Amniotic stem cell (primary cell): ENCODE measurements around the gene FUT7.
A peak's percentile ranks its signal among the peaks of the same experiment; 100 is the strongest.
"Not testable (repeated sequence)": the region's sequence is repeated elsewhere in the genome, so short reads cannot be mapped to it uniquely, and the experiment has no call there.

Experiments
- DNase-seq: peaks from one replicate; lab custom pipeline; 2025; lab: John Stamatoyannopoulos, UW

FUT7 gene

DNA sequence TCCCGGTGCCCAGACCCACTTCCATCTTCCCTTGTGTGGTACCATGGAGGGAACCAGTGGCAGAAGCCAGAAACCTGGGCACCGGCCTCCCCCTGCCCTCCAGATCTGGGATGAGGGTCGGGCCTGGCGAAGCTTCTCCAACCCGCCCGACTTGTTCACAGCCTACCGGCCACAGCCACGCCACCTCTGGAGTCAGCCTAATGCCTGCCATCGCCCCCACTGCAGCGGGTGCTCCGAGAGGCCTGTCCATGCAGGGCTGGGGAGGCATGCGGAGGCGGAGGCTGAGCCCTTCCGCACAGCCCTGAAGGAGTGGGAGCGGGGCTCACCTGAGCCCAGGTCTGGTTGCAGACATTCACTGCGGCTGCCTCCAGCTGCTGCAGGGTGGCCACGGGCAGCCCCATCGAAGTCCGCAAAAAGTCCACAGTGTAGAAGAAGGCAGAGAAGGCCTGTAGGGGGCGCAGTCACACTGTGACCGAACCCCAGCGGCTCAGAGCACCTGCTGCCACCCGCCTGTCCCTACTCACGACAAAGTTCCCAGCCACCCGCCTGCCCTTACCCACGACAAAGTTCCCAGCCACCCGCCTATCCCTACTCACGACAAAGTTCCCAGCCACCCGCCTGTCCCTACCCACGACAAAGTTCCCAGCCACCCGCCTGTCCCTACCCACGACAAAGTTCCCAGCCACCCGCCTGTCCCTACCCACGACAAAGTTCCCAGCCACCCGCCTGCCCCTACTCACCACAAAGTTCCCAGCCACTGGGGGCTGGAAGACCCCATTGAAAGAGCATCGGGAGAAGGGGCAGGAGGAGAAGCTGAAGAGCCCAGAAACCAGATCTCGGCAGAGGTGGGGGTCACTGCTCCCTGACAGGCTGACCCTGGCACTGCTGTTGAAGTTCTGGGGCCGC lies 17.9 kb upstream of the FUT7 start:
- no peak for DNase-seq

DNA sequence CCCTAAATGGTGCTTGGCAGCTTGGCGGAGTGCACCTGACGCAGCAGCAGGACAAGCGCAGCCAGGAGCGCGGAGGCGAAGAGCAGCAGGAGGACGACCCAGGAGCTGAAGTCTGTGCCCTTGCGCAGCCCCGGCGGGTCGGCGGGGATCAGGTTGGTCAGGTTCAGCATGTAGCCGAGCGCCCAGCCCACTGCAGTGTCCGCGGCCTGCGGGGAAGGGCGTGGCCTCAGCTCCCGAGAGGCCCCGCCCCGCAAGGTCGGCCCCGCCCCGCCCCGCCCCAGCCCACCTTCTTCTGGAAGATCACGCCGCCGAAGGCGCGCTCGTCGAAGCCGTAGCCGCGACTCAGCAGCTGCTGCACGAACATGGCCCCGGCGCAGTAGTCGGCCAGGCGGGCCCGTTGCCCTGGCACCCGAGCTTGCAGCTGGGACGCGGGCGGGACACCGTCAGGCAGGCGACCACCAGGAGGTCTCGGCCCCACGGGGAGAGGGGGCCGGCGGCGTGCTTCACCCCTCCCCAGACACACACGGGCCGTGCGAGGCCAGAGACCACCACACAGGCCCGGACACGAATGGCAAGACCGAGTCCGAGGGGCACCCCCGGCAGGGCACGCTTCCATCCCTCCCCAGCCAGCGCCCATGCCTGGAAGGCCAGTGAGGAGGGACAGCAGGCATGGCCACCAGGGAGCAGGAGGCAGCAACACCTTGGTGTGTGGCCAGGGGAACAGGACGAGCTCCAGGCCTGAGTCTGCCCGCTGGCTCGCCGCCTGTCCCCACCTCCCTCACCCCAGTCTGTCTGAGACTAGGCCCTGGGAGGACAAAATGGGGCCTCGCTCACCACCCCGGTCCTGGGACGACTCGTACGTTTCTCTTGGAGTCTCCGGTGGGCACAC lies 17.0 kb upstream of the FUT7 start:
- no peak for DNase-seq

- peak; percentile 71 for DNase-seq
Measured at GRCh38 chr9:137046088-137046787, 14.3 kb upstream of the FUT7 start, which contains the start of gene NPDC1. NPDC1 (minus strand) TSS chr9:137046177; CDS start chr9:137045989, 188 bp downstream.

DNA sequence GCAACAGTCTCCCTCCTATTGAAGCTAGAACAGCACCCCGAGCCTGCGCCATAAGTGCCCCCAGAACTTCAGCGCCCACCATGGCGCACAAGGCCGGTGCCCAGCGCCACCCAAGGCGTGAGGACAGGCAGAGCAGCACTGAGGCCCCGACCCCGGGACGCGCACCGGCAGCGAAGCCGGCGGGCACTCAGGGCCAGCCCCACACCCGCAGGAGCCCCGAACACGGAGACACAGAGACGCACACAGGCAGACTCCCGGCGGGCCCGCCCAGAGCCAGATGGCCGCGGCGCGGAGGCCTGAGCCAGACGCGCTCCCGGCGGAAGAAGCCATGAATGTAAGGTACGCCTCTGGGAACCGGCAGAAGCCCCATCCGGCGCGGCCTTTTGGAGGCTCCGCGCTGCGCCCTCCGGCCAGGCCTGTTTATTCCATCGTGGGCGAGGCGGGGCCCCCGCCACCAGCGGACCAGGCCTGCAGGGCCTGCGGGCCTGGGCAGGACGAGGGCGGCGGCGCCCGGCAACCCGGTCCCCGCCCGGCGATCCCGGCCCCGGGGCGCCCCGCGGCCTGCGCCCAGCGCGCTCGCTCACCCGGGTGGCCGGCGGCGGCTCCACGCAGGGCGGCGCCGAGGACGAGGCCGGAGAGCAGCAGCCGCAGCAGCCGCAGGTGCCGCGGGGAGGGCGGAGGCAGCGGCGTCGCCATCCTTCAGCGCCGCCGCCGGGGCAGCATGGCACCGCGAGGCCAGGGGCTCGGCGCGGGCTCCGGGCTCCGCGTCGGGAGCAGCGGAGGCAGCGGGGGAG lies 13.6 kb upstream of the FUT7 start:
- DNase-seq, result no peak

DNA sequence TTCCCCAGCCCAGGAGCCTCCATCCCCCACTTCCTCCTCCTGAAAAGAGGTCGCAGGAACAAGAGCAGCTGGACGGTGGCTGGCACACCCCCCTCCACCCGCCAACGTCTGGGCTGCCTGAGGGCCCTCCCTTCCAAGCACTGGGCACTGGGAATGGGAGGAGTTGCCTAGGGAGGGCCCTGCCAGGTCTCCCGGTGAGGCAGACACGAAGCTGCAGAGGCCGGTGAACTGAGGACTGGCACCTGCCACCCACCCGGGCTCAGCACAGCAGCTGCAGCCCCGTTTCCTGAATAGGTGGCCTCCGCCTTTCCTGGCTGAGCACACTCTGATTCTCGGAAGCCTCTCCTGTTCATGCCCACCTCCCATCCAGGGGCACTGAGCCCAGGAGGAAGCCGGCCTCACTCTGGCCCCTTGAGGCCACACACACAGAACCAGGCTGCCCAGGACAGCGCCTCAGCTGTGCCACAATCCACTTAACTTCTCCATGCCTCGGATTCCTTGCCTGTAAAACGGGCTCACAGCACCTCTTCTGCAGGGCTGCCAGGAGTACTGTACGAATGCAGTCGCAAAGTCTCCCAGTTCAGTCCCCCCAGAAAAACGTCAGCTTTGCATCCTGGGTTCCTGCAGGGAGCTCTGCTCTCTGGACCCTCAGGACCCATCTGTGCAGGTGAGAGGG lies 12.8 kb upstream of the FUT7 start:
- no peak for DNase-seq

DNA sequence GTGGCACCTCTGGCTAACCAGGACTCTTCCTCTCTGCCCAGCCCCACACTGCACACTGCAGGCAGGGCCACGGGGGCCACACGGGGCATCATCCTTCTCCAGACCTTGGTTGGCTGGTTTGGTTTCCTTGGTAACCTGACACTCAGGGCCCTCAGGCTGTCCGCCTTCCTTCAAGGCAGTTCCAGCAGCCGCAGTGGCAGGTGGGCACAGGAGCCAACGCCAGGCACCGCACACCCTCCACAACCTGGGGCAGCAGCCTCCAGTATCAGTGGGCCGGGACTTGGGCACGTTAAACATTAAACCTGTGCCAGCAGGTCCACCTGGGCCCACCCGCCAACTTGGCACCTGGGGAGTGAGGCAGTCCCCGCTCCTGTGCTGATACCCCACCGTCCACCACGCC lies 12.1 kb upstream of the FUT7 start:
- no peak for DNase-seq

- DNase-seq, result no peak
Measured at GRCh38 chr9:137042751-137043727, 11.2 kb upstream of the FUT7 start.

GRCh38 chr9:137041124-137041523 lies 9.2 kb upstream of the FUT7 start:
- DNase-seq, result no peak

GRCh38 chr9:137040568-137040967 lies 8.7 kb upstream of the FUT7 start:
- no peak for DNase-seq

- DNase-seq, result no peak
Measured at GRCh38 chr9:137039611-137040366, 7.9 kb upstream of the FUT7 start.

GRCh38 chr9:137038916-137039315 lies 7.0 kb upstream of the FUT7 start:
- no peak for DNase-seq

- DNase-seq, result no peak
Measured at GRCh38 chr9:137037483-137037882, 5.6 kb upstream of the FUT7 start.

- no peak for DNase-seq
Measured at GRCh38 chr9:137037035-137037434, 5.1 kb upstream of the FUT7 start.

- no peak for DNase-seq
Measured at GRCh38 chr9:137035937-137036336, 4.0 kb upstream of the FUT7 start.

GRCh38 chr9:137035507-137035834 lies 3.6 kb upstream of the FUT7 start:
- no peak for DNase-seq

- DNase-seq, result peak; percentile 57
Measured at GRCh38 chr9:137034709-137035506, 3.0 kb upstream of the FUT7 start.

GRCh38 chr9:137034039-137034708 lies 2.3 kb upstream of the FUT7 start:
- no peak for DNase-seq

- DNase-seq, result not testable (repeated sequence)
Measured at GRCh38 chr9:137033481-137033880, 1.6 kb upstream of the FUT7 start.
